ENCODE data around the gene PML. TPM values are rescaled to one million over a fixed set of nuclear protein-coding genes. Genes with fewer than 3 reads are reported as not detected.

PML gene
- total RNA-seq, 1 experiment from 2014 or later: 24.6 TPM

GRCh38 chr15:73946795-73947370 is 47.6 kb upstream of the PML start:
- no peak overlapping the region for H4K8ac ChIP-seq (replicated peaks; ENCODE audit: insufficient read length, low read depth, low read length)
- H3K36me3 Mint-ChIP-seq (ENCODE audit: insufficient read depth in 1 of 3, low read depth in 3 of 3): no peaks in the 10 kb centered on the region; a peak in 1 of 7 replicates
- peak overlapping the region in 1 of 3 experiments; percentile 34; a peak in 1 of 7 replicates for H3K27ac Mint-ChIP-seq
- H3K56ac ChIP-seq (ENCODE audit: insufficient read length, low read depth, low read length): no peak overlapping the region
- no peak overlapping the region for H3K18ac ChIP-seq (ENCODE audit: insufficient read length, low read depth, low read length)
- H2BK20ac ChIP-seq (ENCODE audit: low read depth, low read length, poor library complexity, severe bottlenecking): no peak overlapping the region
- no peak overlapping the region for H2AFZ ChIP-seq (ENCODE audit: low read length)
- no peak overlapping the region for H2BK120ac ChIP-seq (ENCODE audit: low read depth, low read length, poor library complexity, severe bottlenecking)
- DNase-seq: no peak
- no peak overlapping the region for H2BK12ac ChIP-seq (ENCODE audit: insufficient read length, low read depth, low read length)
- H2BK5ac ChIP-seq (ENCODE audit: insufficient read length, low read length): no peak overlapping the region
- no peak overlapping the region for H3K9ac ChIP-seq (ENCODE audit: extremely low read depth, insufficient read length, low read length)
- no peak overlapping the region for H3K27ac ChIP-seq (ENCODE audit: insufficient read length, low read depth, low read length)
- no peak overlapping the region for H4K5ac ChIP-seq (ENCODE audit: insufficient read length, low read depth, low read length)
- no peak overlapping the region for H3K4me2 ChIP-seq (ENCODE audit: insufficient read depth, insufficient read length, low read length)
- no peak overlapping the region for H3K4ac ChIP-seq (ENCODE audit: low read depth, low read length)
- no peaks in the 10 kb centered on the region for H3K9me3 Mint-ChIP-seq
- no peaks in the 10 kb centered on the region for H3K79me2 ChIP-seq (ENCODE audit: insufficient read depth, low read length)
- H3K27me3 Mint-ChIP-seq (ENCODE audit: low read depth): peaks cover 12% of the 10 kb centered on the region
- no peak overlapping the region for H3K4me3 Mint-ChIP-seq
- no peak overlapping the region for H4K91ac ChIP-seq (ENCODE audit: insufficient read length, low read depth, low read length)
- H3T11ph ChIP-seq (ENCODE audit: low read length): no peak overlapping the region
- no peaks in the 10 kb centered on the region for H3K27me3 ChIP-seq (ENCODE audit: insufficient read depth, low read length)
- TF ChIP-seq CTCF (conservative IDR thresholded peaks at IDR 0.05): no peak
- no peak overlapping the region for H3K23ac ChIP-seq (ENCODE audit: insufficient read length, low read depth, low read length)
- H4K20me1 ChIP-seq (ENCODE audit: control insufficient read depth, insufficient read depth, insufficient read length): no peaks in the 10 kb centered on the region
- H3K4me1 ChIP-seq (ENCODE audit: insufficient read depth, low read length): no peaks in the 10 kb centered on the region
- H3K4me1 Mint-ChIP-seq: peaks cover 8 to 15% of the 10 kb centered on the region in 2 experiments
- H3K79me1 ChIP-seq (ENCODE audit: insufficient read depth, low read depth, low read length, poor library complexity, severe bottlenecking): no peaks in the 10 kb centered on the region
- H3K9me3 ChIP-seq (ENCODE audit: control insufficient read depth, low read depth, low read length): no peaks in the 10 kb centered on the region
- no peak overlapping the region for H2AK5ac ChIP-seq (ENCODE audit: insufficient read length, low read length)
- H2BK15ac ChIP-seq (ENCODE audit: low read depth, low read length): no peak overlapping the region
- H3K23me2 ChIP-seq (ENCODE audit: insufficient read length, low read depth, low read length, poor library complexity, severe bottlenecking): no peaks in the 10 kb centered on the region
- WGBS (ENCODE audit: extremely low coverage, insufficient read length, low lambda C conversion rate): no CpG with 5 or more reads among the region's 9 CpGs
- no peak overlapping the region for H3K14ac ChIP-seq (ENCODE audit: insufficient read depth, low read length)

Measured in H9 (cell line).